Measurements from ENCODE around the gene A3GALT2. TPM values are rescaled to one million over a fixed set of nuclear protein-coding genes. Genes with fewer than 3 reads are reported as not detected.
"Not testable (repeated sequence)": the region's sequence is repeated elsewhere in the genome, so short reads cannot be mapped to it uniquely, and the experiment has no call there.

Gene A3GALT2
- total RNA-seq, 2 donors from 2014 or later, result 0.37 TPM; not detected in 1

- peaks cover 24% of the 10 kb centered on the region for H3K4me1 Mint-ChIP-seq
- no peak overlapping the region for H3K4me3 Mint-ChIP-seq
- DNase-seq (no peak), ATAC-seq (no peak)
- no peak overlapping the region for H3K27ac Mint-ChIP-seq
- peaks cover 3% of the 10 kb centered on the region for H3K36me3 Mint-ChIP-seq (ENCODE audit: low read depth)
- no peaks in the 10 kb centered on the region for H3K9me3 ChIP-seq (ENCODE audit: control insufficient read depth, low read length, poor library complexity, severe bottlenecking)
- no peaks in the 10 kb centered on the region for H3K27me3 Mint-ChIP-seq
Measured at GRCh38 chr1:33296824-33297223, 24.1 kb downstream of the A3GALT2 start.

- peaks cover 24% of the 10 kb centered on the region for H3K4me1 Mint-ChIP-seq
- no peak overlapping the region for H3K4me3 Mint-ChIP-seq
- DNase-seq (no peak), ATAC-seq (no peak)
- no peaks in the 10 kb centered on the region for H3K27me3 Mint-ChIP-seq
- H3K9me3 ChIP-seq (ENCODE audit: control insufficient read depth, low read length, poor library complexity, severe bottlenecking), result no peaks in the 10 kb centered on the region
- peaks cover 3% of the 10 kb centered on the region for H3K36me3 Mint-ChIP-seq (ENCODE audit: low read depth)
- no peak overlapping the region for H3K27ac Mint-ChIP-seq
Measured at GRCh38 chr1:33296082-33296458, 24.8 kb downstream of the A3GALT2 start.

- Mint-ChIP-seq H3K27ac (no peak overlapping the region), H3K27me3 (no peaks in the 10 kb centered on the region), H3K4me3 (no peak overlapping the region), H3K36me3 (ENCODE audit: low read depth) (peaks cover 3% of the 10 kb centered on the region), H3K4me1 (peaks cover 24% of the 10 kb centered on the region)
- no peaks in the 10 kb centered on the region for H3K9me3 ChIP-seq (ENCODE audit: control insufficient read depth, low read length, poor library complexity, severe bottlenecking)
- peak; percentile 66 to 87 (median 69) for DNase-seq
- ATAC-seq, result peak; percentile 94
Measured at GRCh38 chr1:33295450-33296081, 25.3 kb downstream of the A3GALT2 start.

GRCh38 chr1:33295023-33295422 lies 25.9 kb downstream of the A3GALT2 start:
- H3K36me3 Mint-ChIP-seq (ENCODE audit: low read depth), result peaks cover 3% of the 10 kb centered on the region
- ATAC-seq (no peak), DNase-seq (no peak)
- no peaks in the 10 kb centered on the region for H3K9me3 ChIP-seq (ENCODE audit: control insufficient read depth, low read length, poor library complexity, severe bottlenecking)
- H3K27ac Mint-ChIP-seq, result no peak overlapping the region
- H3K4me3 Mint-ChIP-seq, result no peak overlapping the region
- no peaks in the 10 kb centered on the region for H3K27me3 Mint-ChIP-seq
- peaks cover 22% of the 10 kb centered on the region for H3K4me1 Mint-ChIP-seq

GRCh38 chr1:33294071-33295010 lies 26.6 kb downstream of the A3GALT2 start:
- DNase-seq (no peak), ATAC-seq (no peak)
- H3K27me3 Mint-ChIP-seq, result no peaks in the 10 kb centered on the region
- no peak overlapping the region for H3K27ac Mint-ChIP-seq
- H3K4me3 Mint-ChIP-seq, result no peak overlapping the region
- H3K36me3 Mint-ChIP-seq (ENCODE audit: low read depth), result peaks cover 3% of the 10 kb centered on the region
- no peaks in the 10 kb centered on the region for H3K9me3 ChIP-seq (ENCODE audit: control insufficient read depth, low read length, poor library complexity, severe bottlenecking)
- peaks cover 22% of the 10 kb centered on the region for H3K4me1 Mint-ChIP-seq

- ATAC-seq (no peak), DNase-seq (no peak)
- peaks cover 5% of the 10 kb centered on the region for H3K36me3 Mint-ChIP-seq (ENCODE audit: low read depth)
Measured at GRCh38 chr1:33292726-33293340, 28.1 kb downstream of the A3GALT2 start.

GRCh38 chr1:33290615-33291014 lies 30.3 kb downstream of the A3GALT2 start:
- H3K36me3 Mint-ChIP-seq (ENCODE audit: low read depth); H3K4me3 Mint-ChIP-seq; H3K27ac Mint-ChIP-seq; H3K9me3 ChIP-seq (ENCODE audit: control insufficient read depth, low read length, poor library complexity, severe bottlenecking); DNase-seq; ATAC-seq; H3K27me3 Mint-ChIP-seq: not testable (repeated sequence)
- peaks cover 12% of the 10 kb centered on the region for H3K4me1 Mint-ChIP-seq

More at GRCh38 chr1:33292726-33293340, 28.1 kb downstream of the A3GALT2 start:
- Mint-ChIP-seq H3K4me1 (peaks cover 14% of the 10 kb centered on the region), H3K27ac (no peak overlapping the region), H3K4me3 (no peak overlapping the region), H3K27me3 (no peaks in the 10 kb centered on the region)
- H3K9me3 ChIP-seq (ENCODE audit: control insufficient read depth, low read length, poor library complexity, severe bottlenecking), result no peaks in the 10 kb centered on the region

GRCh38 chr1:33289858-33290154 lies 31.1 kb downstream of the A3GALT2 start:
- no peak for DNase-seq
- H3K36me3 Mint-ChIP-seq (ENCODE audit: low read depth), result peaks cover 6% of the 10 kb centered on the region

GRCh38 chr1:33288976-33289857 lies 31.7 kb downstream of the A3GALT2 start:
- Mint-ChIP-seq H3K27ac (peak overlapping the region; percentile 17), H3K4me3 (no peak overlapping the region), H3K36me3 (ENCODE audit: low read depth) (peaks cover 6% of the 10 kb centered on the region), H3K27me3 (no peaks in the 10 kb centered on the region), H3K4me1 (peaks cover 8% of the 10 kb centered on the region)
- no peak for DNase-seq
- H3K9me3 ChIP-seq (ENCODE audit: control insufficient read depth, low read length, poor library complexity, severe bottlenecking), result no peaks in the 10 kb centered on the region
- no peak for ATAC-seq

More at GRCh38 chr1:33289858-33290154, 31.1 kb downstream of the A3GALT2 start:
- H3K27ac Mint-ChIP-seq, result no peak overlapping the region
- no peak for ATAC-seq
- H3K27me3 Mint-ChIP-seq, result no peaks in the 10 kb centered on the region
- H3K4me3 Mint-ChIP-seq, result no peak overlapping the region
- peaks cover 8% of the 10 kb centered on the region for H3K4me1 Mint-ChIP-seq
- H3K9me3 ChIP-seq (ENCODE audit: control insufficient read depth, low read length, poor library complexity, severe bottlenecking), result no peaks in the 10 kb centered on the region

GRCh38 chr1:33287317-33287716 lies 33.6 kb downstream of the A3GALT2 start:
- ATAC-seq (no peak), DNase-seq (no peak)
- Mint-ChIP-seq H3K36me3 (ENCODE audit: low read depth) (peaks cover 6% of the 10 kb centered on the region), H3K27ac (peak overlapping the region; percentile 22), H3K4me1 (peaks cover 3% of the 10 kb centered on the region), H3K4me3 (no peak overlapping the region), H3K27me3 (no peaks in the 10 kb centered on the region)
- no peaks in the 10 kb centered on the region for H3K9me3 ChIP-seq (ENCODE audit: control insufficient read depth, low read length, poor library complexity, severe bottlenecking)

- no peaks in the 10 kb centered on the region for H3K9me3 ChIP-seq (ENCODE audit: control insufficient read depth, low read length, poor library complexity, severe bottlenecking)
- ATAC-seq (no peak), DNase-seq (no peak)
- no peaks in the 10 kb centered on the region for H3K27me3 Mint-ChIP-seq
- peaks cover 5% of the 10 kb centered on the region for H3K4me1 Mint-ChIP-seq
- H3K4me3 Mint-ChIP-seq, result no peak overlapping the region
- peak overlapping the region; percentile 22 for H3K27ac Mint-ChIP-seq
- H3K36me3 Mint-ChIP-seq (ENCODE audit: low read depth), result peaks cover 10% of the 10 kb centered on the region
Measured at GRCh38 chr1:33286451-33287185, 34.3 kb downstream of the A3GALT2 start.

GRCh38 chr1:33284049-33284448 lies 36.8 kb downstream of the A3GALT2 start:
- peaks cover 9% of the 10 kb centered on the region for H3K4me1 Mint-ChIP-seq
- no peak overlapping the region for H3K4me3 Mint-ChIP-seq
- no peaks in the 10 kb centered on the region for H3K27me3 Mint-ChIP-seq
- H3K36me3 Mint-ChIP-seq (ENCODE audit: low read depth), result peaks cover 14% of the 10 kb centered on the region
- DNase-seq (no peak), ATAC-seq (no peak)
- no peaks in the 10 kb centered on the region for H3K9me3 ChIP-seq (ENCODE audit: control insufficient read depth, low read length, poor library complexity, severe bottlenecking)
- H3K27ac Mint-ChIP-seq, result no peak overlapping the region
